ENCODE results near the gene OSBPL7.

Gene OSBPL7, protein sequence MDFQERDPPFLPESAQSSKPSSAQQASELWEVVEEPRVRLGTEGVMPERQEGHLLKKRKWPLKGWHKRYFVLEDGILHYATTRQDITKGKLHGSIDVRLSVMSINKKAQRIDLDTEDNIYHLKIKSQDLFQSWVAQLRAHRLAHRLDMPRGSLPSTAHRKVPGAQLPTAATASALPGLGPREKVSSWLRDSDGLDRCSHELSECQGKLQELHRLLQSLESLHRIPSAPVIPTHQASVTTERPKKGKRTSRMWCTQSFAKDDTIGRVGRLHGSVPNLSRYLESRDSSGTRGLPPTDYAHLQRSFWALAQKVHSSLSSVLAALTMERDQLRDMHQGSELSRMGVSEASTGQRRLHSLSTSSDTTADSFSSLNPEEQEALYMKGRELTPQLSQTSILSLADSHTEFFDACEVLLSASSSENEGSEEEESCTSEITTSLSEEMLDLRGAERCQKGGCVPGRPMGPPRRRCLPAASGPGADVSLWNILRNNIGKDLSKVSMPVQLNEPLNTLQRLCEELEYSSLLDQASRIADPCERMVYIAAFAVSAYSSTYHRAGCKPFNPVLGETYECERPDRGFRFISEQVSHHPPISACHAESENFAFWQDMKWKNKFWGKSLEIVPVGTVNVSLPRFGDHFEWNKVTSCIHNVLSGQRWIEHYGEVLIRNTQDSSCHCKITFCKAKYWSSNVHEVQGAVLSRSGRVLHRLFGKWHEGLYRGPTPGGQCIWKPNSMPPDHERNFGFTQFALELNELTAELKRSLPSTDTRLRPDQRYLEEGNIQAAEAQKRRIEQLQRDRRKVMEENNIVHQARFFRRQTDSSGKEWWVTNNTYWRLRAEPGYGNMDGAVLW

DNA sequence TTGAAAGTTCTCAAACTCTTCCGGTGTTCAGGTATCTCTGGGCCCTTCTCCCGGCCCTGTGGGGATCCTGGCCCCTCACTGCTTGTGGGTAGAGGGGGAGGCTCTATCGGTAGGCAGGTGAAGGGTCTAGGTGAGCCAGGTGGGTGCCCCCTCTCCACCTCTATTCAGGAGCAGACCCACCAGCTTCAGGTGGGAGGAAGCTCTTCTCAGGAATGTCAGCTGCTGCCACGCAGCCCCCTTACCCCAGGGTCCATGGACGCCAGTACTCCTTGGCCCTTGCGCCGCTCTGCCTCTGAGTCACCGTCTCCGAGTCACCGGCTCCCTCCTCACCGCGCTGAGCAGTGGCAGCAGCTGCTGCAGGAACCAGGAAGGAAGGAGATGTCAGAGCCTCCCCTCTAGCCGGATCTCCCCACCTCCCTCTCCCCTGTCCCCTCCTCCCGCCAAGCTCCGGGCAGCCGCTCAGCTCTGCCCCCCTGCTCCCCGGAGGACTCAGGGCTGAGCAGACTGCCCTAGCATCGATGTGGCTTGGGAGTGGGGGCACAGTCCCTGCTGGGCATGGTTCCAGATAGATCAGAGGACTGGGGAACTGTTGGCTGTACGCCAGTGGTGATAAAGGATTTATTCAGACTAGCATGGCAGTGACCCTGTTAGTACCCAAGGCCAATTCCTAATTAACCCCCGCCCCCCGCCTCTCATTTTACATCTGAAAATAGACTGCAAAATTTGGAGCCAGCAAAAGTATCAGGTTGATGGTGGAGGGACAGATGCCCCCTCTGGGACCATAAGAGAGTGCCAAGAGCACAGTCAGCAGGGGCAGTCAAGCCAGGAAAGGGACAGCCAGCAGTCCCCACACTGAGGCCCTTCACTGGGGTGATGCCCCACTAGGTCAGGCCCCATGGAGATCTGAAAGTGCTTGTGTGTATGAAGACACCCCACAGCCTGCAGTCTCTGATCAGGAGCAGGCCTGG, at the start of gene OSBPL7:
Gene OSBPL7, minus strand, starts transcription at position 371 of the 968 bp plus-strand sequence. CDS start 1,516 bp downstream, outside the sequence.
- peak; percentile 47 to 67 for DNase-seq (ENCODE audit: low read depth in 2 of 2, low spot score in 1 of 2)

DNA sequence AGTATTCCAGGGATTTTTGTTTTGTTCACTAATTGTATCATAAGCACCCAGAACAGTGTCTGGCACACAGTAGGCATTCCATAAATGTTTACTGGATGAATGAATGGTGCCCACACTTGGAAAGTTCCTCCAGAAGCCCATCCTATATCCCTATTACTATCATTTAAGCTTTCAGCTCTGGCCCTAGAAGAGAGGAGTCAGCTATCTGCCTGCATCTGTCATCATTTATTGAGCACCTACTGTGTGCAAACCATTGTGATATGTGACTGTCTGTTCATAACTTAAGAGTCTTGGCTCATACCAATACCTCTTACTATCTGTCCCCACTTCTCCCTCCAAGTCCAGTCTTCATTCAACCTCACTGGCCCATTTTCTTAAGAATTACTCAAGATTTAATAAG, 49.5 kb upstream of the OSBPL7 start:
- no peak for DNase-seq (ENCODE audit: low read depth in 2 of 2, low spot score in 1 of 2)

DNA sequence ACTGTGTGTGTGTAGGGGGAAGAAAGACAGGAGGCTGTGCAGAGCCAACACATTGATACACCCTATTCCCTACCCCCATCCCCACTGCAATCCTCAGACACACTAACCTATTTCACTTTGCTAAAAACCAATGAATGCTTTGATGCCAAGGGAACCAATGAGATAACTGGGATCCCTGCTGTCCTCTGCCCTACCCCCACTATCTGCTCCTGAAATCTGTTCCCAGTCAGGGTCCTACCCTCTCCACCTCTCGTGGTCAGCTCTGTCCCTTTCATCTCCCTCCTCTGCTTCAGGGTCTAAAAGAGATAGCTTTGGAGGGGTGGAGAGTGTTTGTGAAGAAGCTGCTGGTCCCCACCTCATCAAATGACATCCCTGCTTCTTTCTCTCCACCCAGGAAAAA, 48.5 kb upstream of the OSBPL7 start:
- no peak for DNase-seq (ENCODE audit: low read depth in 2 of 2, low spot score in 1 of 2)

DNA sequence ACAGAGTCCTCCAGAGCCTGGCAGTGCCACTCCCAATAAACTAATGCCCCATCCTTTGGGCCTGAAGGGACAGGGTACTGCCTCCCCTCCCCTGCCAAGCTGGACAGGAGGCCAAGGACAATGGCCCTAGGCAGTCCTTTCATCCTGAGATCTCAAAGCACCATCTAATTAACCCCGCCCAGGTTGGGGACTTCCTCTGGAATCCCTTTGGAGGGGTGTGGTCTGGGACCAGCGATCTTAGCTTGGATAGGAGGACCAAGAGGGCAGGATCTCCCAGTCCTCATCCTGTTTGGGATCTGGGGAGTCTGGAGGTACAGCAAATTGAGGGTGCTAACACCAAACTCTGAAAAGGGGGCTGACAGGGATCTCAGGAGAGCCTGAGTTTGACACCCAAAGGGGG, 47.5 kb upstream of the OSBPL7 start:
- no peak for DNase-seq (ENCODE audit: low read depth in 2 of 2, low spot score in 1 of 2)

DNA sequence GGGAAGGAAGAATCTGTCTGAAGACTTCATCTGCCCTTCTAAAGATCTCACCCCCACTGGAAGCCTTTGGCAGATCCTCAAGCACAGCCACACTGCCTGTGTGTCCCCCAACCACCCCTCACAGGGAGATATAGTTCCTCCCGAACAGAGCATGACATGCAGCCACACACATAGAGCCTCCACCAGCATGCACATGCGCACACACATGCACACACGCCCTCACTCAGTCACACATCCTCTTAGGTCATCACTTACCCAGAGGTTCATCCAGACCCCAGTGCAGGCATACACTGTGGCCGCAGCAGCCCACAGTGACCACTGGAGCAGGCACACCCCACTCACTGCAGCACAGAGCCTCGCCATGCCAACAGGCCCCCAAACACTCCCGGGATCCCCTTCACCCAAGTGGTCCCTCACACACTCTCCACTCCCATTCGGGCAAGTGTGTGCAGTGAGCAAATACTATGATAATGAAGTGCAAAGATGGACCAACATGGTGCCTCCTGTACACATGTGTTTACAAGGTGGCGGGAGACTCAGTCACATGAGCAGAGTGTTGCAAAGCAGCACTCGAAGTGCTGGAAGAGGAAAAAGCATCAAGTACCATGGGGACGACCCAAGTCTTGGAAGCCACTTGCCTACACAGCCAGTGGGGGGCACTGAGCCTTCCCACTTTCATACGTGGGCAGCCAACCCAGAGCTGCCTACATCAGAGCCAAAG, 46.4 kb upstream of the OSBPL7 start:
- no peak for DNase-seq (ENCODE audit: low read depth in 2 of 2, low spot score in 1 of 2)

DNA sequence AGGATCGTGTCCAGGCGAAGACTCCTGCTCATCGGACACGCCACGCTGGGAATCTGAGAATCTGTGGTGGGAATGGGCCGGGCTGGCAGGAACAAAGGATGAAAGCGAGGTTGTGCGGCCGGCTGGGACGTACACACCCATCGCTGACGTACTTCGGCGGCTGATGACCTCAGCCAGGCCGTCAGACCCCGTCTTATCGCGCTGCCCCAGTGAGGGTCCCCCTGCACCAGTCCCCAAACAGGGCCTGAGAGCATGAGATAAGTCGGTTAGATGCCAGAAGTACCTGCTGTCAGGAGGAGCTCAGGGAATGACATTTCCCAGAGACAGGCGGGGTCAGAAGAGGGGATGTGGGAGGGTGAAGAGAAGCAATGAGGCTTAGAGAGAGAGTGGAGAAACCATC, 45.3 kb upstream of the OSBPL7 start:
- no peak for DNase-seq (ENCODE audit: low read depth in 2 of 2, low spot score in 1 of 2)

DNA sequence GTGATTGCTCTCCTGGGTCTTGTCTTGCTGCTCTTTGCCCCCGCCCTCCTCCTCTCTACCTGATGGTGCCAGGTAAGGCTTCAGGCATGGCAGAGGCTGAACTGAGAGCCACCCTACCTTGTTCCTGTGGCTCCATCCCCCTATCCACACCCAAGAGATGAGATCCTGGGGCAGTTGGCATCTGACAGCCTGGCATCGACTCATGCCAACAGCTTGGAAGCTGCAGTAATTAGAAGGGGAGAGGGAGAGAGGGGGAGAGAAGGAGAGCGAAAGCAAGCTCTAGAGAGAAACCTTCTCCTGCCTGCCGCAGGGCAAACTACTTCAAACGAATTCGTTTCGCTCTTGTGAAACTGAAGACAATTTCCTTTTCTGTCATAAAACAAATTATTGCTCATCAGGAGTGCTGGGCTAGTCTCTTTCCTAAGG, 43.2 kb upstream of the OSBPL7 start:
- no peak for DNase-seq (ENCODE audit: low read depth in 2 of 2, low spot score in 1 of 2)

DNA sequence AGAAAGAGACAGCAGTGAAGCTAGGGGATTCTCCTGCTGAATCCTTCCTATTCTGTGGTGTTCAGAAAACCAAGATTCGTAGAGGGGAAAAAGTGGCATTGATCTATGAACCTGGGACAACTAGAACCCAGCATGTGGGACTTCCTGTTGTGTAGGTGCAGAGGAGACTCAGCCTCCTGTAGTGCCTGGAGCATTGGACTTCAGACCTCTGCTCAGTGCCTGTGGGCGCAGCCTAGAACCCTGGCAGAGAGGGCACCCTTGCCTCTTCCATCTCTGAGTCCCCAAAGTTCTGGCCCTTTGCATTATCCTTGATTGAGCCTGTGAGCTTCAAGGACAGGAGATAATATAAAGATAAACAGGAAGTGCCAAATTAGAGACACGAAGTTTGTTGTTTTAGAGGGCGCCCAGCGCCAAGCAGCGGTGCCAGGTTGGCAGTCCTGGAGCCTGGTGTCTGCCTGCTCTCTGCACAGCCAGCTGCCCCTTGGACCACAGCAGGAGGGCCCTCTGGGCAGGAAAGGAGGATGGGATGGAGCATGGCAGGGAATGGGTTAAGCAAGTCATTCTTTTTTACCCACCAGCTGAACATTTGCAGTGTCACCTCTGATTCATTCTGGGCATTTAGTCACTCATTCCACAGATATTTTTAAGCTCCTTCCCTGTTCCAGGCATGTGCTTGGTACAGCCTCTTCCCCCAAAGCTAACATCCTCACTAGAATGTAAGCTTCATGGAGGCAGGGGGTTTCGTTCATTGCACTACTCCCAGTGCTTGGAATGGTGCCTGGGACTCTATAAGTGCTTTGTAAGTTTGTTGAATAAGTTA, 41.2 kb upstream of the OSBPL7 start:
- no peak for DNase-seq (ENCODE audit: low read depth in 2 of 2, low spot score in 1 of 2)

DNA sequence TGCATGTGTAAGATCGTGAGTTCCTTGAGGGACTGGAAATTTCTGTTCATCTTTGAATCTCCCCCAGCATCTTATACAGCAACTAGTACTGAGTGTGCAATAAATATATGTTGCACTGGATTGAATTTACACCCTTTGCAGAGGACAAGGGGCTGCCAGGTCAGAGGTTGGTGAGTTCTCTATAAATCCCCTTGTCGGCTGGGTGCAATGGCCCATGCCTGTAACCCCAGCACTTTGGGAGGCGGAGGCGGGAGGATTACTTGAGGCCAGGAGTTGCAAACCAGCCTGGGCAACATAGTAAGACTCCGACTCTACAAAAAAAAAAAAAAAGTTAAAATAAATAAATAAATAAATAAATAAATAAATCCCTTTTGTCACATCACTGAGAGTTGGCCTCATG, 38.8 kb upstream of the OSBPL7 start:
- no peak for DNase-seq (ENCODE audit: low read depth in 2 of 2, low spot score in 1 of 2)

DNA sequence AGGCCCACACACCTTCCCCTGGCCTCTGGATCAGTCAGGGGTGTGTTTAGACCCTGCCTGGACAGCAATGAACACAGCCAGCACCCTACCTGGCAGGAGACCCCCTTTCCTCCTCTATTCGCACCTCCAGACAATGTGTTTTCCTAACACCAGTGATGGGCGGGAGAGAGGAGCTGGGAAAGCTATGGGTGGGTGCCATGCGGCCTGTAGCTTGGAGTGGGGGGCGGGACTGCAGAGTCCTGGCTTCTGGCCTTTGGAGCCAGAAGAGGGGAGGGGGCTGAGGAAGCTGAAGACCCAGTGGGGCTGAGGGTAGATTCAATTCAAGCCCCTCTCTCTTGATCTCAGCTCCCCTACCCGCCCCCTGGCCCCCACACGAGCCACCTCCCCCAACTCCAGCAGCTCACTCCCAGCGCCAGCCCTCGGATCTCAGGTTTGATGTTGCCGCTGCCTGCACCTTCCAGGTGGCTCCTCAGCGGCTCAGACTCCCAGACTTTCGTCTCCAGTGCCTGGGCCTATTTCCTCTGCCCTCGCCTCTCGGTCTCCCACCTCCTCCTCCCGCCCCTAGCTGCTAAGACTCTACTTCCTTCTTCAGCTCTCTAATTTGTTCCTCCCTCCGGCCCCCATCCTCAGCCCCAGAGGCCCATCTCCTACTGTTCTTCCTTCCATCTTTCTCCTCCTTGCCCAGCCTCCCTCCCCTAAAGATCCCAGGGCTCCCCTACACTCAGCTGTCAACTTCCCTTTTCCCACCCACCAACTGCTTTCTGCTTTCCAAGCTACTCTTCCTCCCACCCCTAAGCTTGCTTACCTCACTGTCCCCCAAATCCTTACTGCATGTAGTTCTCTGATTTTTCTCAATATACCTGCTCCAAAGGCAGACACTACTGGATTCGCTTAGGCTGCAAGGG, 36.2 kb upstream of the OSBPL7 start:
- DNase-seq (ENCODE audit: low read depth in 2 of 2, low spot score in 1 of 2): no peak

DNA sequence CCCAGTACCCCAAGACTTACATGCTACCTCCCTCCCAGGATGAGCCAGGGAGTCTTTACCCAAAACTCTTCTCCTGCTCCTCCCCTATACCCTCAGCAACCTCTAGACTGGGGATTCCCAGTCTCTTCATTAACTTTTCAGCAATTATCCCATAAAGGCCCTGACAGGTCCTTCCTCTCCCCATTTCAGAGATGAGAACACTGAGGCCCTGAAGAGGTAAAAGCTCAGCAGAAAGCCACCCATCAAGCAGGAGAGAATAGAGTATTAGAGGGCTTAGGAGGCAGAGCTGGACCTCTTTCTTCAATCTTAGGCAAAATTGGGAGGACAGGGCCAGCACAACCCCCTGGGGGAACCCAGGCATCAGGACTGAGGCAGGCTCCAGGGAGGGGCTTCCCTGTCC, 35.2 kb upstream of the OSBPL7 start:
- DNase-seq (ENCODE audit: low read depth in 2 of 2, low spot score in 1 of 2): no peak

DNA sequence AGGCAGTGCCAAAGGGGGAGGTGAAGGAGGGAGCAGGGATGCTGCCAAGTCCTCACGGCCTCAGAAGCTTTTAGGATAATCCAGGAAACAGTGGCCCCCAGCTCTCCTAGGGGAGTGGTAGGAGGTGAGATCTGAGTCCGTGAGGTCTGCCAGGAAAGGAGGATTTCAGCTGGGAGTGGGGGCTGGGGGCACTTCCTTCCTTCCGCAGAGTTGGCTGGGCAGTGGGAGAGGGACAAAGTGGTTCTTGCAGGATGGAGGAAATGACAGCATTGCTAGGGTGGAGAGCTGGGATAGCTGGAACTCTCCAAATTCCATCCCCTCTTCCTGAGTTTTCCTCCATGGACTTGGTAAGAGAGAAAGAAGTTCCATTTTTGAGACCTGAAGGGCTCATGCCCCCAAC, 34.1 kb upstream of the OSBPL7 start:
- DNase-seq (ENCODE audit: low read depth in 2 of 2, low spot score in 1 of 2): no peak

DNA sequence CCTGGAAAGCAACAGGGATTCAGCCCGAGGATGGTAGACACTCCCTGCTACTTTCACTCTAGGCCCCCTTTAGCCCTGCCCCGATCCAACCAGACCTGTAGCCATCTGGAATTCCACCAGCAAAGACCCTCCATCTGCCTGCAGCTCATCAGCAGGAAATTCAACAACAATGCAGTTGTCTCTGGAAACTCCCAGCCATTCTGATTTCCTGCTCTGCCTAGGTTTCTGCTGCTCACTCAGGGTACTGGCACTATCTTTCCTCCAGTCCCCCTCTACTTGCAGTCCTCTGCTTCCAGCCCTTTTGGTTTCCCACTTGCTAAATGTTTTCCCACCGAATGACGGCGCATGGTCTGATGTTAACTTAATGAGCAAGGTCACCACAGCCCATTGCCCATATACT, 32.0 kb upstream of the OSBPL7 start:
- DNase-seq (ENCODE audit: low read depth in 2 of 2, low spot score in 1 of 2): no peak

DNA sequence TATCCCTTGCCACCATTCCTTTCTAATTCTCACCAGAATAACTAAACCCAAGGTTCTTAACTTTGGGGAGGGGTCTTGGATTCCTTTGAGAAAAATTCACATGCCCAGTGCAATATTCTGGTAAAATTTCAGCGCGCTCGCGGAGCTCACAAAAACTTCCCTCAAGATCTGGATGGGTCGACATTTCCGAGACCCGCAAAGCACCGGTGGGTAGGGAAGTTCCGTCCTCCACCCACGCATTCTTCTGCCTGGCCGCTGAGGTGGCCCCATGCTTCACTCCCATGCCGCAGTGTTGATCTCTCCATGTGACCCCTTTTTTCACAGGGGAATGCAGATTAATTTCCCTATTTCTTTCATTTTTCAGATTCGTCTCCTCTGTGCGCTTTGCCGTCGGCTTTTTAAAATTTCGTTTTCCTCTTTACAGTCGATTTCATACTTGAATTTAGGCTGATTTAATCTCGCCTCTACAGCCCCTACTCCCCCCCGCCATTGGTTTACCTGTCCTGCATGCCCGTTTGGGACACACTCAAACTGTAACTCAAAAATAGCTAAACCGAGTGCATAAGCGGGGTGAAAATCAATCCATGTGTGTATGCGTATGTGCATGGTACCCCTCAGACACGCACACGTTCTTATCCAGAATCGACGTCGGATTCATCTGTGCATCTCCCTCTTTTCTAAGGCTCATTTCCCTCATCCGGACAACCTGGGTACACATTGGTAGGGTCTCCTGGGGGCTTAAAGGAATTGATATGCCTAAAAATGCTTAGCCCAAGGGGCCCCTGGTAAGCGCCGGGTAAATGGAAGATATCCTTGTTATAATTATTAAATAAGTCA, 30.7 kb upstream of the OSBPL7 start:
- no peak for DNase-seq (ENCODE audit: low read depth in 2 of 2, low spot score in 1 of 2)

DNA sequence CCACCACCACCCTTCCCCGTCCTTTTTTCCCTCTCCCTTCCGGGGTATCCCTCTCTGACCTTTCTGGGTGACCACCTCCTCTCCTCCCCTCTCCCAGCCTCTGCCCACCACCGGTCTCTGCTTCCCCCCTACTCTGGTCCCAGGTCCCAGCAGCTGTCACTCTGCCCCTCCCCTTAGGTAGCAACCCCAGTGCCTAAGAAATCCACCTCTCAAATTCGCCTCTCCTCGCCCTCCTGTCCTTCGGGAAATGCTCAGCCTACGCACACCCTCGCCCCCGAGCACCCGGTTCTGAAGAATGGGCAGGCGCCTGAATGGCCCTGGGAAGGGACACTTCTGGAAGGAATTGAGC, 30.1 kb upstream of the OSBPL7 start:
- no peak for DNase-seq (ENCODE audit: low read depth in 2 of 2, low spot score in 1 of 2)

DNA sequence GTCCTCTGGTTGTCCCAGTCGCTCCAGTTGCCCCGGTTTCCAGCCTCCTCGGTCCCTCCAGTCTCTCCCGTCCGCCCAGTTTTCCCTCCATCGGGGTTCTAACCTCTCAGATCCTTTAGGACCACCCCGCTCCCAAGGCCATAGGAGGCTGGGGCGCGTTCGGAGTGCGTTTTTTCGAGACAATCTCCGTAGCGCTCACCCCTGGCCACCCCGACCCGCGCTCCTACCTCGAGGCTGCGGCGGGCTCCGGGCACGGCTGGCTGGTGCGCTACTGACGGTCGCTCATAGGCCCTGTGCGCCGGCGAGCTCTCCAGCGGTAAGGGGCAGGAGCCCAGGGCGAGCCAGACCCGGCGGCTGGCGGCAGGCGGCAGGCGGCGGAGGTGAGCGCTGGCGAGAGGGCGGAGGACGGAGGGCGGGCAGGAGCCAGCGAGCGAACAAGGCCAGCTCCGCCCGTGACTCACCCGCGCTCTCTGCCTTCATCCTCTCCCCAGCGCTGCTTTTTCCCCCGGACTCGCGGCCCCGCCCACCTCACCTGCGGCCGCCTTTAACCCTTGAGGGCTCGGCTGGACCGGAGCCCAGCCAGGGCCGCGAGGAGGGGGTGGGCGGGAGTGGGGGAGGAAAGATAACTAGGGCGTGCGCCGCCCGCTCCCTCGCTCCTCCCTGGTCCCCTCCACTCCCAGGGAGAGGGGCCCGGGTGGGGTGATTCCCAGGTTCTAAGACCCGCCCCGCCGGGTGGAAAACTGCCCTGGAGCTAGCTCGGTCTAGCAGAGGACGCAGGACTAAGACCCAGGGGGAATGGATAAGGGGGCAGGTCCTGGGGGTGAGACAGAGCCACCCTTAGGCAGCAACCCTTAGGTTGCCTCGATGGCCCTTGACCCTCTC, 29.3 kb upstream of the OSBPL7 start, which contains the start of gene SP6:
Gene SP6, minus strand, starts transcription at position 472 of the 882 bp plus-strand sequence. CDS start 2,734 bp downstream, outside the sequence.
- peak in 1 of 2 donors; percentile 44 for DNase-seq (ENCODE audit: low read depth in 2 of 2, low spot score in 1 of 2)

DNA sequence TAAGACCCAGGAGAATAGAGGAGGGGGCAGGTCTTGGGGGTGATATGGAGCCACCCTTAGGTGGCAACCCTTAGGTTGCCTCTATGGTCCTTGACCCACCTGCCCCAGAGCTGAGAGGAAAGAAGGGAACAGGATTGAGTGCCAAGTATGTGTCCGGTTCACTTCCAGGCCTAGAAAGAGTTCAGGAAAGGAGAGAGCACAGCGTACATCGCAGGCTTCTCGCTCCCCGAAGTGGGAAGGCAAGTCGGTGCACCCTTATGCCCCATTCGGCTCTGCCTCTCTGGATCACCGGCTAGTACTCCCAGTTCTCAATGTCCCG, 28.7 kb upstream of the OSBPL7 start:
- no peak for DNase-seq (ENCODE audit: low read depth in 2 of 2, low spot score in 1 of 2)

Measured in stimulated activated CD8-positive, alpha-beta memory T cell treated with anti-CD3 and anti-CD28 coated beads, Interleukin-4, amount 100 ng/mL, for 1 hour (primary cell).